ENCODE results near the gene LRRC4C. TPM values are rescaled to one million over a fixed set of nuclear protein-coding genes. Genes with fewer than 3 reads are reported as not detected.
"Not testable (repeated sequence)": the region's sequence is repeated elsewhere in the genome, so short reads cannot be mapped to it uniquely, and the experiment has no call there.

The LRRC4C gene
- polyA plus RNA-seq, 3 donors = 13.3 to 16.6 (median 16.6) TPM

DNA sequence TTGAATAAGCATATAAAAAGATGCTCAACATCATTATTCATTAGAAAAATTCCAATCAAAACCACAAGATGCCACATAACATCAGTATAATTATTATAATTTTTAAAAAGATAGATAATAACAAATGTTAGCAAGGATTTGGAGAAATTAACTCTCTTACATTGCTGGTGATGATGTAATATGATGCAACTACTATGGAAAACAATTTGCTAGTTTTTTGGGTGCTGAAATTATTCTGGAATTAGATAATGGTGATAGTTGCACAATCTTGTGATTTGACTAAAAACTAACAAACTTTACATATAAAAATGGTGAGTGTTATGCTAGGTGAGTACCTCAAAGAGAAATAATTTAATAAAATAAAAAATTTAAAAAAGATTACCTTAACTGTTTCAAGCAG is 412.2 kb downstream of the LRRC4C start:
- no peak for DNase-seq (ENCODE audit: low read depth in 3 of 3, low spot score in 2 of 3)

DNA sequence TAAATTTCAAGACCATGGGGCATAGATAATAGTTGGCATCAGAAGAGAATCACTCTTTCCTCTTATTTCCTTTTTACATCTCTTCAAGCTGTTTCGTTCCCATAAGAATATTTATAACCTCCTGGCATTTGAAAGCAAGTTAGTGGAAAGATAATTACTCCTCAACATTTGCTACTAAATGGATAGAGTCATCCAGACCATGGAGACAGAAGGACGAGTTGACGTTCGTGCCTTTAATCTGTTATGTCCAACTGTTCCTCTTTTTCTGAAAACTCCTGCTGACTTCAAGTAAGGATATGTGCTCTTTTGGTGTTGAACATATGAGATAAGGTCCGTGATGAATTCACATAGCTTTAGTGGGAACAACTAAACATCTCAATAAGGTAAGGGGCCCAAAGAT is 414.2 kb downstream of the LRRC4C start:
- no peak for DNase-seq (ENCODE audit: low read depth in 3 of 3, low spot score in 2 of 3)

GRCh38 chr11:41044747-41045146 is 414.7 kb downstream of the LRRC4C start:
- no peak for DNase-seq (ENCODE audit: low read depth in 3 of 3, low spot score in 2 of 3)

- DNase-seq (ENCODE audit: low read depth in 3 of 3, low spot score in 2 of 3) = no peak
These were observed 416.8 kb downstream of the LRRC4C start for GRCh38 chr11:41042688-41043087.

DNA sequence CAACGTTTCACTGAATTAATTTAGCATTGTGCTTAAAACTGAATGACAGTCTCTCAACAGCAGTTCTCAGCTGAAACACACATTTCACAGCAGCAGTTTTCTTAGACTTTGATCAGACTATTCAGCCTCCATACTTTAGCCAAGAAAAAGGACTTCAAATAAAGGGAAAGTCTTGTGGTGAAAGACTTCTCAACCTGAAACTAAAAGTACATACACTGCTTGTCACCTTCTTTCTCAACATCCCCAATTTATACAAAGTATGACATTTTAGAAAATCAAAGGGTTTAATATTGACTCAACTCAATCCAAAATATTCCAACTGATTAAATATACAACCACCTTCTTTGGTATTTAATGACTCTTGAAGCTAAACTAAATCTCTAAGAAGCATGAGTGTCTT is 419.0 kb downstream of the LRRC4C start:
- no peak for DNase-seq (ENCODE audit: low read depth in 3 of 3, low spot score in 2 of 3)

GRCh38 chr11:41039592-41039991 is 419.9 kb downstream of the LRRC4C start:
- no peak for DNase-seq (ENCODE audit: low read depth in 3 of 3, low spot score in 2 of 3)

- no peak for DNase-seq (ENCODE audit: low read depth in 3 of 3, low spot score in 2 of 3)
These were observed 427.8 kb downstream of the LRRC4C start for GRCh38 chr11:41031551-41032060.

- DNase-seq (ENCODE audit: low read depth in 3 of 3, low spot score in 2 of 3) = no peak
These were observed 439.2 kb downstream of the LRRC4C start for GRCh38 chr11:41020259-41020658.

GRCh38 chr11:41019666-41020065 is 439.8 kb downstream of the LRRC4C start:
- DNase-seq (ENCODE audit: low read depth in 3 of 3, low spot score in 2 of 3) = not testable (repeated sequence)

GRCh38 chr11:41018224-41018623 is 441.2 kb downstream of the LRRC4C start:
- no peak for DNase-seq (ENCODE audit: low read depth in 3 of 3, low spot score in 2 of 3)

GRCh38 chr11:41010361-41011050 is 448.9 kb downstream of the LRRC4C start:
- DNase-seq (ENCODE audit: low read depth in 3 of 3, low spot score in 2 of 3) = no peak

- DNase-seq (ENCODE audit: low read depth in 3 of 3, low spot score in 2 of 3) = no peak
These were observed 453.5 kb downstream of the LRRC4C start for GRCh38 chr11:41005986-41006385.

DNA sequence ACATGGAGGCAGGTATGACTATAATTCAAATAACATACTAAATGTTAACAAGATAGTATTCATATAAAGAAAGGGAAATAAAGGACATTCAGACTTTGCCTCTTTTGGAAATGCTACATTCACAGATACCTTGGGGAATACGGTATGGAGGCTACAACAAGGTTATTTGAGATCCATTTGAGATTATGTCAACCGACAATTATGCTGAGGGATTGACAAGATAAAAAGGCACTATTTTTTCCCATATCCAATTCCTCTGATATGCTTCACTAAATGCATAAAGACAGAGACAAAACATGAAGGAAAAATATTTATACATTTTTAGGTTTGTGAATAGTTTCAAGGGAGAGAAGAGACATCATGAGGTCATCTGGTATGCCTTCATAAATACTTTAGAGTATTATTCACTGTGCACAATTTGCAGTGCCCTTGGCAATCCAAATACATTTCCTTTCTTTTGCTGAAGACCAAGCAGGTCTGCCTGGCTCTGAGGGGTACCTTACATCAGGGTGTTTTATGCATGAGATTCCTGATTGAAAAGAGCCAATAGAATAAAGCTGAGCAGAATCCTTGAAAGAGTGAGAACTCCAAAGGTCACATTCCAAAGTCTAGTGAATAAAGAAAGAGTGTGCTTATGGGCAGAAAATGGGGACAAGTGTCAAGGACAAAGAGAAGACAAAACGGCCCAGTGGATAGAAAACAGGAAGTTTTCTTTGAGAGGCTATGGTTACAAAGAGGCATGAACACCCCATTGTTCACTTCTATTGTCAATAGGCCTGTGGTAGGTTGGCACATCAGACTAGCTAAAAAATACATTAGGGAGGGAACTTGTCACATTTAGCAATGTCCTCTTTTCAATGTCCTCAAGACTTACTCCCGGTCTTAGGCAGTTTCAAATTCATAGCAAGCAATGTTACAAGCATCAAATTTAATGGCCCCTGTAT is 455.8 kb downstream of the LRRC4C start:
- no peak for DNase-seq (ENCODE audit: low read depth in 3 of 3, low spot score in 2 of 3)

DNA sequence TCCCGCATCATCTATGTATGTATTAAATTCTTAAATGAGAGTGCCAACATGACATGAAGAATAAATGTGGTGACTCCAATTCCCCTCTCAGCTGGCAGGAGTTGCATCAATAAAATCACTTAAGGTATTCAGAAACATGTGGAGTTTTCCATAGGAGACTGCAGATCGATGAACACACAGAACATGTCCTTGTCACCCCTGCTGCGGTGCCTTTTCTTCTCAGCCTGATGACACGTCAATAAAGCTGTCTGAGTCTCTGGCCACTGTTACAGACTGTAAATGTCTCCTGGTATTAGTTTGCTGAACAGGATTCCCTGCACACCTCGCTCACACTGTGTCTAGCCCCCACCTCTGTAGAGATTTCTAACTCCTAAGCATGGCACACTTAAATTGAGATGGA is 460.5 kb downstream of the LRRC4C start:
- no peak for DNase-seq (ENCODE audit: low read depth in 3 of 3, low spot score in 2 of 3)

DNA sequence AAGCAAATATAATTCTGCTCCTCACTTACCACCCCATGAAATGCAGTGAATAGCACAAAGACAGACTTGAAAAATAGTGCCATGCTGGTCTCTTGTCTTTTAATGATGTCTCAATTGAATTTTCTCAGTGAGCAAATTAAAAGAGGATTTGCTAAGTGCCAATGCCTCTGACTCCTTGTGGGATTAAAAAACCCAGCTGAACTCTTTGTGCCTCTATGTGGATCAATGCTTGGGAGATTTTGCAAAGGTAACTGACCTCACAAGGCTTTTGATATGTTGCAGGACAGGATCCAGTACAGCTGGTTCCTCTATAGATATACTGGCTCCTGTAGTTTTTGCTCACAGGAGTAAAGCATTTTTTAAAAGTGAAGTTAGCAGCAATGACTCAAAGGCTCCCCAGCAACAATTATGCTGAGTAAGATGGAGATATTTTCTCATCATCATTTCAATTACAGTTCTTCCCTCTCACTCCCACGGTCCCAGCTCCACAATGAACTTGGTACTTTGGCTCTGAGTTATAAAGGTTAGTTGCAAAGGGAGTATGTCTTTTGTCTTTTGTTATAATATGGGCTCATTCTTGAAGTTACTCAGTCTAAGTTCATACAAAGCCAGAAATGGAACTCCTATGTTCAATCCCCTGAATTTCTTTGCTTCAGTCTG is 471.5 kb downstream of the LRRC4C start:
- DNase-seq (ENCODE audit: low read depth in 3 of 3, low spot score in 2 of 3) = no peak

DNA sequence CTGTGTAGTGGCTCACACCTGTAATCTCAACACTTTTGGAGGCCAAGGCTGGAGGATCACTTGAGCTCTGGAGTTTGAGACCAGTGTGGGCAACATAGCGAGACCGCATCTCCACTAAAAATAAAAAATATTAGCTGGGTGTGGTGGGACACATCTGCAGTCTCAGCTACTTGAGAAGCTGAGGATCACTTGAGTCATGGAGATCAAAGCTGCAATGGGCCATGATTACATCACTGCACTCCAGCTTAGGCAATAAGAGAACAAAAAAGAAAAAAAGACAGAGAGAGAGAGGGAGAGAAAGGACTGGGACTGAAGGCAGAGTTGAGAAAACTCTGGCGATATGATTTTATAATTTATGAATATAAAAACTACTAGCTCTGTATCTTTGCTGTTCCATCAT is 473.1 kb downstream of the LRRC4C start:
- no peak for DNase-seq (ENCODE audit: low read depth in 3 of 3, low spot score in 2 of 3)

- DNase-seq (ENCODE audit: low read depth in 3 of 3, low spot score in 2 of 3) = no peak
These were observed 484.4 kb downstream of the LRRC4C start for GRCh38 chr11:40975076-40975475.

DNA sequence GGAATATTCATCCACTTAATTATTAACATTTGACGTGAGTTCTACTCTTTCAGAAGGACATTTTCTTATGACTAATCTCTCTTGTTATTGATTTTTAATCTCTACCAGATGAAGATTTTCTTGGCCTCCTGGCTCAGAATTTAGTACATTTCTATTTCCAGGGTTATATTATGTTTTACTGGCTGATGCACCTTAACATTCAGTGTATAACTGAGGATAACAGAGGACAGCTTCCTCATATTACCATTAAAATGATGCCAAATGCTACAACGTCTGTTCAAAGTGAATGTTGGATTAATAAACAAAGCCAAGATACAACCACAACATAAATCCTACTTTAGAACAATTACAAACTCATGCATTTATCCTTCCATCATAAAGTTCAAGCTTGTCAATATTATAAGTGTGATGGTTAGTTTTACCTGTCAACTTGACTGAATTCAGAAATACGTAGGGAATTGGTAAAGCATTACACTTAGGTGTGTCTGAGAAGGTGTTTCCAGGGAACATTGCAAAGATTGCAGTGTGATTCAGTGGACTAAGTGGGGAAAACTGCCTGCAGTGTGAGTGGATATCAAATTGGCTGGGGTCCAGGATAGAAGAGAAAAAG is 485.2 kb downstream of the LRRC4C start:
- no peak for DNase-seq (ENCODE audit: low read depth in 3 of 3, low spot score in 2 of 3)

GRCh38 chr11:40958707-40959106 is 500.7 kb downstream of the LRRC4C start:
- no peak for DNase-seq (ENCODE audit: low read depth in 3 of 3, low spot score in 2 of 3)

DNA sequence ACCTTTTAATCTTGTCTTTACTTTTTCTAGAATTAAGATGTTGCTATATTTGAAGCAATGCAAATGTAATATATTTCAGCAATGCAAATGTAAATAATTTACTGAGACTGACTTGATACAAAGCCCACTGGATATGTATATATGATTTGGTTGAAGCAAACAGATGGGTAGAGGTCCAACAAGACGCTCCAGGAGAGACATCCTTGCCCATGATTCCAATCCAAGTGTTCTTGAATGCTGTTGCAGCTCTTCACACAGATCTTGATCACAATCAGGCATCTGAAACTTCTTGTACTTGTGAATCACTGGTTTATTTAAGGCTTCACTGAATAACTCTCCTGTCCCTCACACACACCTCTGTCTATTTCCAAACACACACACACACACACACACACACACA is 507.0 kb downstream of the LRRC4C start:
- DNase-seq (ENCODE audit: low read depth in 3 of 3, low spot score in 2 of 3) = no peak

DNA sequence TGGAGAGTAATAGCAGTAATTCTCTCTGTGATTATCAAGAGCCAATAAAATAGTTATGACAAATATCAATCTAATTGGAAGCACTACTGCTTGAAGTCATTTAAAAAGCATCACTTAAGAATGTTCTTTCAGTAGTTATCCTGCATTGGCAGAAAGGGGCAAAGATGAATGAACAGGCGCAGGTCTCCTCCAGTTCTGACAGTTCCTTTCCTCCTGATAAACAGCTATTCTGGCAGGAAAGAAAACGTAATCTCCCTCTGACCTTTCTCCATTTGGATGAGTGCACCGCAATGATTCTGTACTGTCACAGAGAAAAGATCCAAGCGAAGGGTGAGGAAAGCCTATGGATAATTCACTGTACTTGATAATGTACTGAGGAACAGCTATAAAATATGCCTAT is 521.5 kb downstream of the LRRC4C start:
- DNase-seq (ENCODE audit: low read depth in 3 of 3, low spot score in 2 of 3) = no peak
